Measurements from ENCODE around the gene PGA5. TPM values are rescaled to one million over a fixed set of nuclear protein-coding genes. Genes with fewer than 3 reads are reported as not detected.
A peak's percentile ranks its signal among the peaks of the same experiment; 100 is the strongest.

The PGA5 gene
- total and polyA plus RNA-seq, 9 of the 15 experiments (the other 6 are each of a cell fraction or from before 2014, with no cell fraction given) = not detected

DNA sequence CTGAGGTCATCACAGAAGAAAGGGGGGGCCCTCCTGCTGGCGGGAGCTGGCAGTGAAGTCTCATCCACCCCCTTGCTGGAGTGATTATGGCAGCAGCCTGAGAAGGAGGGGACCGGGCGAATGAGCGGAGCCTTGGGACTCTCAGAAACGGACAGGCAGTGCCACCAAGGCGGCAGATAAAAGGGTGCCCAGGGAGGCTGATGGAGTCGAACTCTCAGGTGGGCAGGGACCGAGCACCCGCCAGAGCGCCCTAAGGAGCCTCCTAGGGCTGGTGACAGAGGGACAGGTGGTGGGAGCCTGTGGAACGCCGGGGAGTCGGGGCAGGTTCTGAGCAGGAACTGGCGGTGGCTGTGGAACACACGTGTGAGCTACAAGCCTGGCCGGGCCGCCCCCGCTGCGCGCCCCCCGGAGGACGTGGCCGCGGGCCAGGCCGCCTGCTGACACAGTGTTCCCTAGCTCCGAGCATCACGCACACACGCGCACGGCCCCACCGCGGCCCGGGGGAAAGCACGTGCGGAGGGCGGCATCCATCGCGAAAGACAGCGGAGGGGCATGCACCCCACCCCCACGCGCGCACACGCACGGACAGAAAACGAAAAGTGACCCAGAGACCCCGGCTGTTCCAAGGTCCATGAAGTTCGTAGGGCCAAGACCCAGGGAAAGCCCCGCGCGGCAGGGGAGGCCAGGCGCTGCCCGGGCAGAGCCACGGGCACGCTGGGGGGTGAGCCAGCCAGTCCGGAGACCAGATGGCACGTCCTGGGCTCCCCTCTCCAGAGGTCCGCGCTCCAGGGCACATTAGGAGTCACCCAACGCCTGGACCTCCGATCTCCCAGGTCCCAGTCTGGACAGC is 53.1 kb downstream of the PGA5 start:
- no TSS peak for BruUV-seq (replicated peaks)
- Histone ChIP-seq H3K9me3 (replicated peaks; ENCODE audit: control insufficient read depth, insufficient read depth, low read depth, low read length) (0 out of 2 replicates have a peak, but pooled peaks cover 1% of the 10 kb centered on the region), H3K4me1 (replicated peaks in 1 of 2; ENCODE audit: control insufficient read depth in 2 of 2, insufficient read depth in 2 of 2, low read length in 2 of 2) (peaks cover 4 to 36% of the 10 kb centered on the region in 2 experiments; a peak in 4 of 5 replicates), H4K20me1 (replicated peaks; ENCODE audit: control insufficient read depth, insufficient read depth, low read length) (no peaks in the 10 kb centered on the region), H2AFZ (ENCODE audit: low read depth, low read length) (no peak overlapping the region), H3K27ac (ENCODE audit: extremely low read depth, low read depth, low read length) (no peak overlapping the region), H3K9ac (ENCODE audit: insufficient read depth in 1 of 2, low read depth in 2 of 2, low read length in 2 of 2) (no peak overlapping the region), H3K9me1 (ENCODE audit: control insufficient read depth, insufficient read depth, low read length) (no peaks in the 10 kb centered on the region), H3K79me2 (ENCODE audit: control insufficient read depth, insufficient read depth, low read length) (no peaks in the 10 kb centered on the region), H3K27me3 (ENCODE audit: control insufficient read depth in 2 of 2, insufficient read depth in 2 of 2, low read length in 2 of 2) (no peaks in the 10 kb centered on the region), H3K4me3 (no peak overlapping the region), H3K36me3 (ENCODE audit: control insufficient read depth, insufficient read depth, low read length) (peaks cover 23% of the 10 kb centered on the region), H3K4me2 (ENCODE audit: insufficient read depth, low read length) (no peak overlapping the region)
- in situ Hi-C loops (cut with MboI) (no loop called here), intact Hi-C loops (cut with micrococcal nuclease) (no loop called here)
- peak; percentile 5; the same call in 1 of the 3 replicates for ATAC-seq
- 86% methylated on average over 30 of the region's 60 CpGs for WGBS (ENCODE audit: insufficient coverage, low coverage, missing lambda C conversion rate)
- POLR2A ChIA-PET = interaction anchor here (0.6 to 0.7 kb wide), 2 partner anchors 378 to 949 kb away, joined by 3 to 5 read pairs; no protein-coding TSS in a partner anchor
- CTCF ChIA-PET (ENCODE audit: low intra/inter-chr PET ratio) = no interaction called here
- no peak for DNase-seq (ENCODE audit: extremely low read depth in 1 of 4, low spot score in 3 of 4)
- FAIRE-seq = no peak
- TF ChIP-seq PATZ1 (CRISPR knock-in tag; IDR thresholded peaks at IDR 0.05; ENCODE audit: borderline replicate concordance) = no peak
- TF ChIP-seq SAFB (IDR thresholded peaks at IDR 0.05; ENCODE audit: borderline replicate concordance, low read depth, low read length) = no peak
- no peak for TF ChIP-seq ETV6 (IDR thresholded peaks at IDR 0.05; ENCODE audit: borderline replicate concordance in 1 of 2, low read depth in 2 of 2, low read length in 1 of 2)
- no peak for TF ChIP-seq ETV6 (CRISPR knock-in tag; IDR thresholded peaks at IDR 0.05; ENCODE audit: borderline replicate concordance)
- TF ChIP-seq RBFOX2 (IDR thresholded peaks at IDR 0.05; ENCODE audit: low read depth, low read length) = 0 out of 2 replicates have a peak, but pooled peaks have one; percentile 20
- TF ChIP-seq, protein P1, sequence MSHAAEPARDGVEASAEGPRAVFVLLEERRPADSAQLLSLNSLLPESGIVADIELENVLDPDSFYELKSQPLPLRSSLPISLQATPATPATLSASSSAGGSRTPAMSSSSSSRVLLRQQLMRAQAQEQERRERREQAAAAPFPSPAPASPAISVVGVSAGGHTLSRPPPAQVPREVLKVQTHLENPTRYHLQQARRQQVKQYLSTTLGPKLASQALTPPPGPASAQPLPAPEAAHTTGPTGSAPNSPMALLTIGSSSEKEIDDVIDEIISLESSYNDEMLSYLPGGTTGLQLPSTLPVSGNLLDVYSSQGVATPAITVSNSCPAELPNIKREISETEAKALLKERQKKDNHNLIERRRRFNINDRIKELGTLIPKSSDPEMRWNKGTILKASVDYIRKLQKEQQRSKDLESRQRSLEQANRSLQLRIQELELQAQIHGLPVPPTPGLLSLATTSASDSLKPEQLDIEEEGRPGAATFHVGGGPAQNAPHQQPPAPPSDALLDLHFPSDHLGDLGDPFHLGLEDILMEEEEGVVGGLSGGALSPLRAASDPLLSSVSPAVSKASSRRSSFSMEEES (CRISPR knock-in tag; IDR thresholded peaks at IDR 0.05) = no peak
- TF ChIP-seq, protein P2, sequence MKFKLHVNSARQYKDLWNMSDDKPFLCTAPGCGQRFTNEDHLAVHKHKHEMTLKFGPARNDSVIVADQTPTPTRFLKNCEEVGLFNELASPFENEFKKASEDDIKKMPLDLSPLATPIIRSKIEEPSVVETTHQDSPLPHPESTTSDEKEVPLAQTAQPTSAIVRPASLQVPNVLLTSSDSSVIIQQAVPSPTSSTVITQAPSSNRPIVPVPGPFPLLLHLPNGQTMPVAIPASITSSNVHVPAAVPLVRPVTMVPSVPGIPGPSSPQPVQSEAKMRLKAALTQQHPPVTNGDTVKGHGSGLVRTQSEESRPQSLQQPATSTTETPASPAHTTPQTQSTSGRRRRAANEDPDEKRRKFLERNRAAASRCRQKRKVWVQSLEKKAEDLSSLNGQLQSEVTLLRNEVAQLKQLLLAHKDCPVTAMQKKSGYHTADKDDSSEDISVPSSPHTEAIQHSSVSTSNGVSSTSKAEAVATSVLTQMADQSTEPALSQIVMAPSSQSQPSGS (CRISPR knock-in tag; IDR thresholded peaks at IDR 0.05) = no peak
- TF ChIP-seq ZBTB33 (CRISPR knock-in tag; IDR thresholded peaks at IDR 0.05) = 0 out of 2 replicates have a peak, but pooled peaks have one; percentile 30
- peak; percentile 36 for TF ChIP-seq RBM22 (IDR thresholded peaks at IDR 0.05; ENCODE audit: low read depth, low read length, poor library complexity, severe bottlenecking)
- no peak for TF ChIP-seq ATF6 (CRISPR knock-in tag; IDR thresholded peaks at IDR 0.05)

Measured in K562 (cell line).